GM19240 (cell line): ENCODE results near the gene PARP3.

ENCODE experiments used
- DNase-seq: peaks from one replicate; pipeline ENCODE4 v3.0.0; 2011; ENCODE audit warnings: low spot score; ENCODE audit not compliant: insufficient read length

PARP3 gene

DNA sequence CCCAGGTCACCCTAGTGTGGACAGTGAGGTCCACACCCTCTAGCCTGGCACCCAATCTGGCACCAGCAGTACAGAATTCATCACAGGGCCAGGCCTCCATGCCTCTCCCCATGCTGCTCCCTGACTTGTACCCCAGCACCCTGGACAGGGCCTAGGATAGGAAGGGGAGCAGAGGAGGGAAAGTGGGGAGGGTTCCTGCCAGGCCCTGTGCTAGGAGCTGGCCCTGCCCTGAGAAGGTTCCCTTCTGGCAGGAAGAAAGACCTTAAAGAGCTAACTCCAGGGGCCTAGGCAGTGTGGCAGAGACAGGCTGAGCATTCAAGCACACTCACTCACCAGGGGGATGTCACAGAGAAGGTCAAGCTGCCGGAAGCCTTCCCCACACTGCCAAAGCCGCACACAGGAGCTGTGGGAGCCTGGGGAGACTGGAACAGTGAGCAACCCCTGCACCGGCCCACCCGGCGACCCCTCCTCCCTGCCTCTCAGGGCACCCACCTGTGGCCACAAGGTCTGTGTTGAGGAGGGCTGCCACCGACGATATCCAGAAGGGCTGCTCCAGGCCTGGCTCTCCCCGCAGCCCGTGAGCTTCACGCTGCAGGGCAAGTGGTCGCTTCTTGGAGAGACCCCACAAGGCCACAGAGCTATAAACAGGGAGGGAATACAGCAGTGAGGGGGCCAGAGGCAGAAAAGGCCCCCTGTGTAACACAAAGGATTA lies 7.9 kb upstream of the PARP3 start:
- DNase-seq, result no peak

- DNase-seq, result no peak
Observed at GRCh38 chr3:51934991-51935885, 6.9 kb upstream of the PARP3 start.

DNA sequence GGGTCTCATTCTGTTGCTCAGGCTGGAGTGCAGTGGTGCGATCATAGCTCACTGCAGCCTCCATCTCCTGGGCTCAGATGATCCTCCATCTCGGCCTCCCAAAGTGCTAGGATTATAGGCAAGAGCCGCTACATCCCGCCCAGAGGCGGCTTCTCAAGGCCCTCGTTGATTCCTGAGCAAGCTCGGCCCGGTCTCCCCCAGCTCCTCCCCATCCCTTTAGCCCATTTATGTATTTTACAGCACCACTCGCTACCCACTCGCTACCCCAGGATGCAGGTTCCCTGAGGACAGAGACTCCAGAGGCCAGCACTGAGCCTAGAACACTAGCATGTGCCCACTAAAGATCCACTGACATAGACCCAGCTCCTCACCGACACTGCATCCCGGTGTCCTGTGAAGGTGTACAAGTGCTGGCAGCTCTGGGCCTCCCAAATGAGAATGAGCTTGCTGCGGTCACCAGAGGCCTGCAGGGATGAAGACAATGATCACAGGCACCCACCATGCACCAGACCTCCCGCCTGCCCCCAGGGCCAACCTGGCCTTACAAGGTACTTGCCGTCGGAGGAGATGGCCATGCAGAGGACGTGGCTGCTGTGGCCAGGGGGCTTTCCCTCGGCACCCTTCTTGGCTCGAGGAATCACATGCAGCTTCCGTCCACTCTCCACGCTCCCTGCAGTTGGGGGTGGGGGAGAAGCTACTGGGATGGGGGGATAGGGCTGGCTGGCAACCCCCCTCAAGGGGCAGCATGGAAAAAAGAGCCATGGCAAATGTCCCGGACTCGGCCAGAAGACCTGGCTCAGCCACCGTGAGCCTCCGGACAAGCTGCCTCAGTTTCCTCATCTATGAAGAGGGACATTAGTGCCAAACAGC lies 6.0 kb upstream of the PARP3 start:
- no peak for DNase-seq

DNA sequence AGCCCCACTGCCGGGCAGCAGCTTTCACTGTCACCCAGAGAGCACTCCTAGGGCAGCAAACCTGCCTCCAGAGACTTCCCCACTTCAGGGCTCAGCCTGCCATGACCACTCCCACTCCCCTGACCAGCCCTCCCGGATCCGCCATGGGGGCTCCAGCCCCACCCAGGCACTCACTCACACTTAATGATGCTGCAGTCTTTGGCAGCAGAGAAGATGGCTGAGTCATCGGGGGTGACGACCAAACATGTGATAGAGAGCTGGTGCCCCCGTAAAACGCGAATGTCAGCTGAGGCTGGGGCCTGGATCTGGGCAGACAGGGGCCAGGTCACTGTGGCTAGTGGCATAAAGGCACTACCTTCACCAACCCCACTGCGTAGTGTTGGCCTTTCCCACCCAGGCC lies 5.1 kb upstream of the PARP3 start:
- no peak for DNase-seq

DNA sequence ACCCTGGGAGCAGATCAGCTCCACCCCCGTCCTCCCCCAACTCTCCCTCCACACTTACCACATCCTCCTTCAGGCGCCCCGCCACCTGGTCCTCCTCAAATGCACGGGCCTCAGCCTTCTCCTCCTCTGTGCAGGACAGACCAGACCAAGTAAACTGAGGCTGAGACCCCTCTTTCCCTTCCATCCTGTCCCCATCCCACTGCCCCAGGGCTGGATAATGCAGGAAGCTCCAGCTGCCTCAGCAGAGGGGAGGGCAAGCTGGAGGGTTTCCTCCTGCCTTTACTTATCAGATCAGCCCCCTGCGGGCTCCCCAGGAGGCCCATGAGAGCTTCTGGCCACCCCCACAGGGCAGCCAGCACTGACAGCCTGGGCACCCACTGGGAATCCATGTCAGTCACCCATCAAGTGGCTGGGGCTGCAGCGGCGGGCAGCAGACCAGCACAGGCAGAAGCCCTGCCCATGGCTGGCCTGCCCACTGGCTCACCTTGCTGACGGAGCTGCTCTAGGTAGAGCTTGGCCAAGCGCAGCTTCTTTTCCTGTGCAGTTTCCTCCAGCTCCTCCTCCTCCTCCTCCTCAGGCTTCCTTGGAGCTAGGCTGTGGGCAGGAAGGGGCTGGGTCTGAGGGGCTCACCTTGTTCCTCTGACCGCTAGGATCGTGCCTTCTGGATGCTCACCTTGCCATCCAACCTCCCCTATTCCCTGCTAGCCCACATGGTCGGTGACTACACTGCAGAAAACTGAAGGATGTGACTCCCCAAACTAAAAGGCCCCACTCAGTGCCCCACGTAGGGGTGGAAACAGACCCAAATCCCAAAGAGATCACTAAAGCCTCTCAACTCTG lies 4.3 kb upstream of the PARP3 start:
- no peak for DNase-seq

- no peak for DNase-seq
Observed at GRCh38 chr3:51938780-51939425, 3.3 kb upstream of the PARP3 start.

- DNase-seq, result no peak
Observed at GRCh38 chr3:51940648-51941462, 1.3 kb upstream of the PARP3 start.

GRCh38 chr3:51941463-51941797 lies 733 bp upstream of the PARP3 start:
- DNase-seq, result no peak

- peak; percentile 79 for DNase-seq
Observed at GRCh38 chr3:51942603-51943450, 664 bp downstream of the PARP3 start.

GRCh38 chr3:51943451-51944391 lies 1.6 kb downstream of the PARP3 start:
- no peak for DNase-seq

- DNase-seq, result no peak
Observed at GRCh38 chr3:51944451-51945021, 2.4 kb downstream of the PARP3 start.

- DNase-seq, result no peak
Observed at GRCh38 chr3:51945031-51945840, 3.1 kb downstream of the PARP3 start.

DNA sequence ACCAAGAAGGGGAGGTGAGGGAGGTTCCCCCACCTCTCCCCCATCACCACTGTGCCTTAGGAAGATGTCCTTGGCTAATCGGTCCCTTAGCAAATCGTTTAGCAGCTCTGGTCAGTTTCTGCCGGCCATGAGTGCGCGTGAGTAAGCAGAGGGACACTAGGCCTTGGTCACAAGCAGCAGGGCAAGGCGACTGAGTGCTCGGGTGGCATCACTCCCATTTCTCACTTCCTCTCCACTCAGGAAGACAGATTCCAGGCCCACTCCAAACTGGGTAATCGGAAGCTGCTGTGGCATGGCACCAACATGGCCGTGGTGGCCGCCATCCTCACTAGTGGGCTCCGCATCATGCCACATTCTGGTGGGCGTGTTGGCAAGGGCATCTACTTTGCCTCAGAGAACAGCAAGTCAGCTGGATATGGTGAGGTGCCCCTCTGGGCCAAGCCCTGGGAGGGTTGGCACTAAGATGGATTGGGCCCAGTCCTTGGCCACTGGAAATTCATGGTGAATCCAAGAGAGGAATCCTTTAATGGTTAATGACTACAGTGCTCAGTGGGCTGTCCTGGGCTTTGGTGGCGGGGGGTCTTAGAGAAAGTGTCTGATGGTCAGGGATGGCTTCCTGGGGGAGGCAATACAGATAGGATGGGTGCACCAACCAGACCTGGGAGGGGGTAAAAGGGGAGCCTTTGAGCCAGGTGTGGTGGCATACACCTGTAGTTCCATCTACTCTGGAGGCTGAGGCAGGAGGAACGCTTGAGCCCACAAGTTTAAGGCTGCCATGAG lies 4.0 kb downstream of the PARP3 start:
- DNase-seq, result no peak

DNA sequence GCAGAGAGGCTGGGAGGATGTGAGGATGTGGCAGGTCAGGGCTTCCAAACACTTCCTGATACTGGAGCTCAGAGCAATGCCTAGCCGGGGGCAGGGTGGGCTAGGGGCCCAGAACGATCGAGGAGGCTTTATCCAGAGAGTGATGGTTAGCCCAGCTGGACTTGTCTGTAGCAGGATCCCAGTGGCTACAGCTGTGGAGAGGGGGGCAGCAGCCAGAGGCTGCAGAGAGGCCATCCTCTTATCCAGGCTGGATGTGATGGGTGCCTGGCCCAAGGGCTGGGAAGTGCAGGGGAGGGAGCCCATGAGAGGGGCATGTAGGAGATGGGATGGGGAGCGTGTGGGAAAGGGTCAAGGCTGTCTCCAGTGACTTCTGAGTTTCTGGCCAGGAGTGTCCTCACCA lies 4.6 kb downstream of the PARP3 start:
- DNase-seq, result no peak

- no peak for DNase-seq
Observed at GRCh38 chr3:51947215-51947900, 5.2 kb downstream of the PARP3 start.
